Neutrophil (primary cell): ENCODE data around the gene RFNG.

Experiments
- H3K27ac ChIP-seq: fragments of 200-600 bp; sonication (generic); 2 replicates; pipeline ENCODE4 v1.5.1; 2016; ENCODE audit warnings: mild to moderate bottlenecking, moderate library complexity
- H3K27me3 ChIP-seq: fragments of 200-600 bp; sonication (generic); 2 replicates; pipeline ENCODE4 v1.6.0; 2016; ENCODE audit warnings: mild to moderate bottlenecking
- H3K36me3 ChIP-seq: fragments of 200-600 bp; sonication (generic); 2 replicates; pipeline ENCODE4 v1.5.1; 2017
- H3K4me1 ChIP-seq, 2 experiments: fragments of 200-600 bp in 1 of 2; sonication (generic) in 1 of 2; 1 replicate in 1 of 2; 2 replicates in 1 of 2; pipeline versions ENCODE4 v1.5.1 to v1.6.1; 2013 to 2016; ENCODE audit warnings: low read depth in 1 of 2, low read length in 1 of 2, mild to moderate bottlenecking in 1 of 2, moderate library complexity in 1 of 2; ENCODE audit not compliant: control insufficient read depth in 1 of 2, insufficient read depth in 1 of 2
- H3K4me3 ChIP-seq, 2 experiments: fragments of 200-600 bp in 1 of 2; sonication (generic) in 1 of 2; 1 replicate in 1 of 2; 2 replicates in 1 of 2; pipeline ENCODE4 v1.5.1; 2013 to 2016; ENCODE audit warnings: low read depth in 1 of 2, low read length in 1 of 2, mild to moderate bottlenecking in 1 of 2, moderate library complexity in 1 of 2
- H3K9me3 ChIP-seq: fragments of 200-600 bp; sonication (generic); 2 replicates; pipeline ENCODE4 v1.5.1; 2016
- TF ChIP-seq, protein P1 (sequence below): fragments of 200-600 bp; sonication (generic); IDR thresholded peaks from 2 replicates; pipeline ENCODE4 v1.5.1; 2016; ENCODE audit warnings: antibody characterized with exemption

Gene RFNG

DNA sequence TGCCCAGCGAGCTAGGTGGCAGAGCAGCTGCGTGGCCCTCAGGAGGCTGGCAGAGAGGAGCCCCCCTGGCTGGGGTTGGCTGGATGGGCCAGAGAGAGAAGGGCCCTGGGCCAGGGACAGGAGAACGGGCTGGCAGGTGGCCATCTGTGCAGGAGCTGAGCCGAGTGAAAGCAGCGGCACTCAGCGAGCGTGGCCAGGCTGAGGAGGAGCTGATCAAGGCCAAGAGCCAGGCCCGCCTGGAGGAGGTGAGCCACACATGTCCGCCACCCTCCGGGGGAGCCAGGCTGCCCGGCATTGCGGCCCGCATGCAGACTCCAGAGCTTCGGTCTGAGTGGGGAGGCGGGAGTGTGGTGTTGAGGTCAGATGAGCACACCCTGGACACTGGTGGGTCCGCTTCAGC lies 22.2 kb downstream of the RFNG start:
- TF ChIP-seq, protein P1, sequence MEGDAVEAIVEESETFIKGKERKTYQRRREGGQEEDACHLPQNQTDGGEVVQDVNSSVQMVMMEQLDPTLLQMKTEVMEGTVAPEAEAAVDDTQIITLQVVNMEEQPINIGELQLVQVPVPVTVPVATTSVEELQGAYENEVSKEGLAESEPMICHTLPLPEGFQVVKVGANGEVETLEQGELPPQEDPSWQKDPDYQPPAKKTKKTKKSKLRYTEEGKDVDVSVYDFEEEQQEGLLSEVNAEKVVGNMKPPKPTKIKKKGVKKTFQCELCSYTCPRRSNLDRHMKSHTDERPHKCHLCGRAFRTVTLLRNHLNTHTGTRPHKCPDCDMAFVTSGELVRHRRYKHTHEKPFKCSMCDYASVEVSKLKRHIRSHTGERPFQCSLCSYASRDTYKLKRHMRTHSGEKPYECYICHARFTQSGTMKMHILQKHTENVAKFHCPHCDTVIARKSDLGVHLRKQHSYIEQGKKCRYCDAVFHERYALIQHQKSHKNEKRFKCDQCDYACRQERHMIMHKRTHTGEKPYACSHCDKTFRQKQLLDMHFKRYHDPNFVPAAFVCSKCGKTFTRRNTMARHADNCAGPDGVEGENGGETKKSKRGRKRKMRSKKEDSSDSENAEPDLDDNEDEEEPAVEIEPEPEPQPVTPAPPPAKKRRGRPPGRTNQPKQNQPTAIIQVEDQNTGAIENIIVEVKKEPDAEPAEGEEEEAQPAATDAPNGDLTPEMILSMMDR, result no peak
- Histone ChIP-seq H3K9me3 (no peaks in the 10 kb centered on the region), H3K27ac (no peak overlapping the region), H3K36me3 (no peaks in the 10 kb centered on the region), H3K4me3 (no peak overlapping the region), H3K4me1 (peaks cover 18 to 26% of the 10 kb centered on the region in 2 experiments), H3K27me3 (peaks cover 24% of the 10 kb centered on the region)

DNA sequence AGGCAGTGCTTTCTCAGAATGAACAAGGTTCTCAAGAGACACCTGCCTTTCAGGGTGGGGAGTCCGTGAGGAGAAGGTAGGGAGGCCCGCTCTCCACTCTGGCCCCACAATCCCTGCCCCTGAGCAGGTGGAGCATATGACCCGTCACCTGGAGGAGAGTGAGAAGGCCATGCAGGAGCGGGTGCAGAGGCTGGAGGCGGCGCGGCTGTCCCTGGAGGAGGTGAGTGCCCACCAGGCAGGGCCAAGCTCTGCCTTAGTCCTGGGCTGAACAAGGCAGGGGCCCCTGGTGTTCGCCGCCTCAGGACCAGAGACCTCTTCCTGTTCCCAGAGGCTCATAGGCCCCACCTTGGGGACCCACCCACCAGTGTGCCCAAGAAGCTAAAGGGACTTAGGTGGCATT lies 22.6 kb downstream of the RFNG start:
- Histone ChIP-seq H3K27ac (no peak overlapping the region), H3K36me3 (no peaks in the 10 kb centered on the region), H3K9me3 (no peaks in the 10 kb centered on the region), H3K4me3 (no peak overlapping the region), H3K27me3 (peaks cover 24% of the 10 kb centered on the region), H3K4me1 (peaks cover 21 to 28% of the 10 kb centered on the region in 2 experiments)
- TF ChIP-seq, protein P1, result no peak

DNA sequence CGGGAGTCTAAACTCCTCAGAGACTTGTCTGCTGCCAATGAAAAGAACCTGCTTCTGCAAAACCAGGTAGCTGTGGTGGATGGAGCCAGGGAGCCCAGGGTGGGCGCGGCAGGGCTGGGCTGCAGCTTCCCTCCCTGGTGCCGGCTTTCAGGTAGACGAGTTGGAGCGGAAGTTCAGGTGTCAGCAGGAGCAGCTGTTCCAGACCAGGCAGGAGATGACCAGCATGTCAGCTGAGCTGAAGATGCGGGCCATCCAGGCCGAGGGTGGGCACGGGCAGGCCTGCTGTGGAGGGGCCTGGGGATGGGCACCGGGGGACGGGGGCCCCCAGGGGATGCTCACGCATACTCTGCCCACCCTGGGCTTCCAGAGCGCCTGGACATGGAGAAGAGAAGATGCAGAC lies 23.4 kb downstream of the RFNG start:
- TF ChIP-seq, protein P1, result no peak
- Histone ChIP-seq H3K27ac (no peak overlapping the region), H3K4me3 (no peak overlapping the region), H3K4me1 (peaks cover 28 to 35% of the 10 kb centered on the region in 2 experiments), H3K27me3 (peaks cover 24% of the 10 kb centered on the region), H3K9me3 (no peaks in the 10 kb centered on the region), H3K36me3 (no peaks in the 10 kb centered on the region)

DNA sequence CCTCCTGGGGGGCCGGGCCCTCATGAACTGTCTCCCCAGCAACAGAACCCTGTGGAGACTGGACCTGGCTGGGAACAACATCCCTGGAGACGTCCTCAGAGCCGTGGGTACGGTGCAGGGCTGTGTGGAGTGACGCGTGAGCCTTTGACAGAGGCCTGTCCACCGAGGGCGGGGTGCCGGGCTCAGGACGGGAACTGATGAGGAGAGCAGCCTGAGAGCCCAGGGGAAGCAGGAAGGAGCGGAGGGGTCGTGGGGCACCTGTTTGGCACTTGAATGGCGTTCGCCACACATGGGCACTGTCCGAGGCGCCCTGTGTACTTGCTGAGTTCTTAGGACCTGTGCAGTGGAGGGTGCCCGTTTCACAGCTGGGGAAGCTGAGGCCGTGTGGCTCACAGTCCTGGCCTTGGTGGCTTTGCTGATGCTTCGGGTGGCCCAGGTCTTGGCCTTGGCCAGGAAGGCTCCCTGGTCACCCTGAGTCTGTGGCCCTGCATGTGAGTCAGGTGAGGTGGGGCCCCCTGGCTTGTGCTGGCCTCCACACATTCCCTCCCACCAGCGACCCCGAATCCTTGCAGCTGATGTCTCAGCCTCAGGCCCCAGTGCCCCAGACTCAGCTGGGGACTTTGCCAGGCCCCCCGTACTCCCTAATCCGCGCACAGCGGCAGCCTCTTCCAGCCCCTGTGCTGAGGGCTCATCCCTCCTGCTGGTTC lies 26.1 kb downstream of the RFNG start:
- Histone ChIP-seq H3K4me3 (no peak overlapping the region), H3K27ac (no peak overlapping the region), H3K9me3 (no peaks in the 10 kb centered on the region), H3K4me1 (peaks cover 34 to 37% of the 10 kb centered on the region in 2 experiments), H3K36me3 (no peaks in the 10 kb centered on the region), H3K27me3 (peaks cover 4% of the 10 kb centered on the region)
- TF ChIP-seq, protein P1, result no peak

DNA sequence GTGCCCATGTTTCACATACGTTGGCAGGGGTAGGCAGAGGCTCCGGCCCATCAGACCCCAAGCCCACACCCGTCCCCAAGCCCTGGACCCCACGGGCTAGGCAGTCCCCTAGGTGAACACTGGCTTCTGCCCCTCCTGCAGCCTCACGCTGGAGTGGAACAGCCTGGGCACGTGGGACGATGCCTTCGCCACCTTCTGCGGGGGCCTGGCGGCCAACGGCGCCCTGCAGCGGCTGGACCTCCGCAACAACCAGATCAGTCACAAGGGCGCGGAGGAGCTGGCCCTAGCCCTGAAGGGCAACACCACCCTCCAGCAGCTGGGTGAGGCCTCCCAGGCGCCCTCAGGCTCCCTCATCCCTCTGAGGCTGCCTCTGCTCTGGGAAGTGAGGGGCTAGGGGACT lies 26.8 kb downstream of the RFNG start:
- H3K27ac ChIP-seq, result no peak overlapping the region
- no peak overlapping the region for H3K4me3 ChIP-seq
- H3K36me3 ChIP-seq, result no peaks in the 10 kb centered on the region
- H3K27me3 ChIP-seq, result no peaks in the 10 kb centered on the region
- H3K4me1 ChIP-seq, result peaks cover 27 to 30% of the 10 kb centered on the region in 2 experiments
- TF ChIP-seq, protein P1, result no peak
- no peaks in the 10 kb centered on the region for H3K9me3 ChIP-seq
